GM12892 (cell line): ENCODE data around the gene NPPC.

Experiments
- POLR2A ChIP-seq: IDR thresholded peaks from 2 replicates; pipeline ENCODE4 v1.6.1; 2011; ENCODE audit warnings: low read depth, low read length, control low read depth
- POLR2AphosphoS5 ChIP-seq: IDR thresholded peaks from 2 replicates; pipeline ENCODE4 v1.6.1; 2011; ENCODE audit warnings: low read depth, low read length, control low read depth
- TAF1 ChIP-seq: IDR thresholded peaks from 2 replicates; pipeline ENCODE4 v1.6.1; 2011; ENCODE audit warnings: low read depth, mild to moderate bottlenecking, control low read depth, low read length, borderline replicate concordance

GRCh38 chr2:231900972-231901371 lies 25.2 kb downstream of the NPPC start:
- TF ChIP-seq POLR2A: no peak
- no peak for TF ChIP-seq POLR2AphosphoS5
- no peak for TF ChIP-seq TAF1
